ENCODE data around the gene KCND3. TPM values are rescaled to one million over a fixed set of nuclear protein-coding genes. Genes with fewer than 3 reads are reported as not detected.

KCND3 gene
- total and polyA plus RNA-seq, 2 of the 4 experiments (the other 2 are of a cell fraction), result under 0.01 to 0.03 TPM

DNA sequence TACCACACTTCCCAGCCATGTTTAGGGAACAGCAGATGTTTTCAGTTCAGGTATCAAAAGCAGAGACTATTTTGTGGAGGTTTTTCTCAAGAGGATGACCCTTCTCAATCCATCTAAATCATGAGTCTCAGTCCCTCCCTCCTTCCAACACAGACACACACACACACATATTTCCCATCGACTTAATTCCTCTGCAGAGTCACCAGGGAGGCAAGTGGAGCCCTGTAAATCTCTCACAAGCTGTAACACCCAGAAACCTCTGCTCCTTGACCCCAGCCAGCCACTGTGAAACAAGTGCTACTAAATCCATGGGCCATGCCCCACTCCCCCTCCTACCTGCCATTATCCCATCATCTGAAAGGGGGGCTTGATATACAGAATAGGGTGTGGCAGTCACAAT lies 10.6 kb upstream of the KCND3 start:
- no TSS peak for BruUV-seq (replicated peaks)
- H4K20me1 ChIP-seq (ENCODE audit: insufficient read depth, low read length), result no peaks in the 10 kb centered on the region
- H4K8ac ChIP-seq (ENCODE audit: low read depth in 2 of 2, low read length in 2 of 2), result no peak overlapping the region
- no peak overlapping the region for H3K23ac ChIP-seq (ENCODE audit: low read depth, low read length)
- dilution Hi-C loops (cut with HindIII; ENCODE audit: low sequenced_read_pairs, unreplicated experiment) (no loop called here), intact Hi-C loops (cut with micrococcal nuclease) (no loop called here), in situ Hi-C loops (cut with MboI; ENCODE audit: low sequenced_read_pairs) (no loop called here)
- H3K9me1 ChIP-seq (ENCODE audit: insufficient read depth, low read length), result no peaks in the 10 kb centered on the region
- H2AK5ac ChIP-seq (ENCODE audit: low read depth, low read length), result no peak overlapping the region
- no peak overlapping the region for H2AK9ac ChIP-seq (replicated peaks; ENCODE audit: low read depth, low read length, poor library complexity)
- no peak overlapping the region for H2BK20ac ChIP-seq (ENCODE audit: low read depth, low read length)
- no peak overlapping the region for H3K18ac ChIP-seq (ENCODE audit: low read depth, low read length)
- no peak overlapping the region for H3K56ac ChIP-seq (ENCODE audit: extremely low read depth, insufficient read depth, low read length)
- ChIA-PET CTCF (no interaction called here), POLR2A (ENCODE audit: unreplicated experiment) (no interaction called here)
- no peak overlapping the region for H4K5ac ChIP-seq (ENCODE audit: low read depth, low read length)
- no peak overlapping the region for H3K4ac ChIP-seq (ENCODE audit: low read depth, low read length)
- ATAC-seq (ENCODE audit: low read depth) (no peak), DNase-seq (no peak)
- no peaks in the 10 kb centered on the region for H3K4me1 ChIP-seq (ENCODE audit: control insufficient read depth, insufficient read depth, low read length)
- no peak overlapping the region for H2BK5ac ChIP-seq (ENCODE audit: low read depth, low read length, poor library complexity, severe bottlenecking)
- H2AFZ ChIP-seq (replicated peaks; ENCODE audit: low read length, poor library complexity), result no peak overlapping the region
- H2BK15ac ChIP-seq (ENCODE audit: low read depth, low read length), result no peak overlapping the region
- no peak overlapping the region for H3K27ac ChIP-seq (ENCODE audit: insufficient read depth, low read length)
- no peaks in the 10 kb centered on the region for H3K79me1 ChIP-seq (ENCODE audit: low read depth in 1 of 2, low read length in 2 of 2)
- H3K14ac ChIP-seq (replicated peaks; ENCODE audit: low read depth, low read length), result no peak overlapping the region
- no peak overlapping the region for H3K4me2 ChIP-seq (ENCODE audit: low read depth, low read length)
- no CpG with 5 or more reads among the region's 1 CpG for WGBS, 2 experiments (ENCODE audit: extremely low coverage in 2 of 2, insufficient read length in 1 of 2)
- no peaks in the 10 kb centered on the region for H3K9me3 ChIP-seq (ENCODE audit: control insufficient read depth, insufficient read depth, low read length)
- H3K36me3 ChIP-seq (ENCODE audit: control insufficient read depth, insufficient read depth, low read length), result no peaks in the 10 kb centered on the region
- H2BK120ac ChIP-seq (ENCODE audit: low read depth, low read length), result no peak overlapping the region
- H3K4me3 ChIP-seq (ENCODE audit: insufficient read depth, low read depth, low read length), result no peak overlapping the region
- no peak for TF ChIP-seq MAFK (IDR thresholded peaks at IDR 0.05; ENCODE audit: low read depth, low read length)
- no peak for TF ChIP-seq CEBPB (IDR thresholded peaks at IDR 0.05; ENCODE audit: low read depth, low read length)
- TF ChIP-seq SMC3 (IDR thresholded peaks at IDR 0.05; ENCODE audit: low read depth, low read length), result no peak
- TF ChIP-seq, protein P1, sequence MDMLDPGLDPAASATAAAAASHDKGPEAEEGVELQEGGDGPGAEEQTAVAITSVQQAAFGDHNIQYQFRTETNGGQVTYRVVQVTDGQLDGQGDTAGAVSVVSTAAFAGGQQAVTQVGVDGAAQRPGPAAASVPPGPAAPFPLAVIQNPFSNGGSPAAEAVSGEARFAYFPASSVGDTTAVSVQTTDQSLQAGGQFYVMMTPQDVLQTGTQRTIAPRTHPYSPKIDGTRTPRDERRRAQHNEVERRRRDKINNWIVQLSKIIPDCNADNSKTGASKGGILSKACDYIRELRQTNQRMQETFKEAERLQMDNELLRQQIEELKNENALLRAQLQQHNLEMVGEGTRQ (IDR thresholded peaks at IDR 0.05; ENCODE audit: low read depth, low read length), result no peak
- no peak for TF ChIP-seq RFX5 (IDR thresholded peaks at IDR 0.05; ENCODE audit: low read depth, low read length)
- TF ChIP-seq MAZ (IDR thresholded peaks at IDR 0.05; ENCODE audit: borderline replicate concordance, low read depth, low read length), result no peak
- H3K9ac ChIP-seq (ENCODE audit: low read depth, low read length), result no peak overlapping the region
- no peak overlapping the region for H4K91ac ChIP-seq (ENCODE audit: insufficient read depth, low read depth, low read length)
- H3K27me3 ChIP-seq (ENCODE audit: control insufficient read depth, insufficient read depth, low read length), result peaks cover 8% of the 10 kb centered on the region; the same call in 1 of the 2 replicates

All from IMR-90 (cell line).